PC-9 (cell line): Measurements from ENCODE around the gene TBCK. TPM values are rescaled to one million over a fixed set of nuclear protein-coding genes. Genes with fewer than 3 reads are reported as not detected.

Experiments
- BruUV-seq: library from RNA; stranded (reverse); fragments of 400-500 nt; replicated peaks from 2 replicates; lab custom pipeline; 2021; lab: Mats Ljungman, UMichigan
- CTCF ChIA-PET: fragments of 300-600 bp; sonication (Branson Sonifier 250); formaldehyde crosslinking; loops from one replicate; lab custom pipeline; 2022; ENCODE audit warnings: antibody characterized with exemption; lab: Charles Lee
- POLR2A ChIA-PET: fragments of 300-600 bp; sonication (Branson Sonifier 250); formaldehyde crosslinking; loops from one replicate; lab custom pipeline; 2022; ENCODE audit warnings: antibody characterized with exemption; ENCODE audit not compliant: unreplicated experiment; lab: Charles Lee
- DNase-seq, 2 experiments: peaks; one replicate each; pipeline versions ENCODE4 v3.0.0 to v3.0.0-alpha.2; 2015 to 2022; ENCODE audit warnings: mixed read lengths in 1 of 2
- H2AFZ ChIP-seq: fragments of 200-600 bp; sonication (generic); 2 replicates; pipeline ENCODE4 v1.8.1; 2017; ENCODE audit warnings: antibody characterized with exemption
- H3F3A ChIP-seq: fragments of 200-600 bp; sonication (generic); 2 replicates; pipeline ENCODE4 v1.8.1; 2017; ENCODE audit warnings: antibody characterized with exemption, mild to moderate bottlenecking, low read depth; ENCODE audit not compliant: insufficient read depth
- H3K27ac ChIP-seq: fragments of 200-600 bp; sonication (generic); 2 replicates; pipeline ENCODE4 v1.6.1; 2016; ENCODE audit warnings: mixed run types
- H3K27me3 ChIP-seq: fragments of 200-600 bp; sonication (generic); 2 replicates; pipeline ENCODE4 v1.6.1; 2016; ENCODE audit warnings: low read depth, mixed run types; ENCODE audit not compliant: insufficient read depth
- H3K36me3 ChIP-seq: fragments of 200-600 bp; sonication (generic); 2 replicates; pipeline ENCODE4 v1.6.1; 2016; ENCODE audit warnings: low read depth, mixed run types
- H3K4me1 ChIP-seq: fragments of 200-600 bp; sonication (generic); replicated peaks from 2 replicates; pipeline ENCODE4 v1.6.1; 2016; ENCODE audit warnings: mixed run types; ENCODE audit not compliant: insufficient read depth
- H3K4me2 ChIP-seq: fragments of 200-600 bp; sonication (generic); 2 replicates; pipeline ENCODE4 v1.6.1; 2017; ENCODE audit warnings: mixed run types
- H3K4me3 ChIP-seq: fragments of 200-600 bp; sonication (generic); 2 replicates; pipeline ENCODE4 v1.6.1; 2016; ENCODE audit warnings: mixed run types
- H3K79me2 ChIP-seq: fragments of 200-600 bp; sonication (generic); 2 replicates; pipeline ENCODE4 v1.6.1; 2017; ENCODE audit warnings: low read depth, mixed run types
- H3K9me2 ChIP-seq: fragments of 200-600 bp; sonication (generic); 2 replicates; pipeline ENCODE4 v1.8.1; 2017; ENCODE audit warnings: mild to moderate bottlenecking; ENCODE audit not compliant: insufficient read depth
- H3K9me3 ChIP-seq: fragments of 200-600 bp; sonication (generic); 2 replicates; pipeline ENCODE4 v1.8.1; 2016; ENCODE audit warnings: low read depth; ENCODE audit not compliant: insufficient read depth
- H4K20me1 ChIP-seq: fragments of 200-600 bp; sonication (generic); 2 replicates; pipeline ENCODE4 v1.8.1; 2017; ENCODE audit not compliant: insufficient read depth
- EZH2 ChIP-seq: fragments of 200-600 bp; sonication (generic); IDR thresholded peaks from 2 replicates; pipeline ENCODE4 v1.8.0; 2017; ENCODE audit warnings: antibody characterized with exemption, low read depth
- intact Hi-C: fragments of 100-400 bp; cut with micrococcal nuclease; formaldehyde crosslinking; loops from one replicate; pipeline ENCODE4 v1.10.0; 2022; ENCODE audit not compliant: unreplicated experiment
- total RNA-seq: library from RNA; stranded (reverse); gene quantifications from 2 replicates; pipeline ENCODE4 v1.2.3, GENCODE V29; 2021
- TF ChIP-seq, protein P1 (sequence below): fragments of 200-600 bp; sonication (generic); conservative IDR thresholded peaks from 2 replicates; pipeline ENCODE4 v1.6.1; 2017; ENCODE audit warnings: mixed run types, antibody characterized with exemption, mild to moderate bottlenecking, moderate library complexity

The TBCK gene
- total RNA-seq, 1 experiment from 2014 or later: 18.7 TPM

GRCh38 chr4:106090826-106091225, 225.2 kb downstream of the TBCK start:
- ChIA-PET CTCF (no interaction called here), POLR2A (no interaction called here)
- no peaks in the 10 kb centered on the region for H3F3A ChIP-seq
- no peak overlapping the region for H3K27ac ChIP-seq
- no peak overlapping the region for H3K4me3 ChIP-seq
- no peaks in the 10 kb centered on the region for H3K36me3 ChIP-seq
- H3K9me2 ChIP-seq: no peaks in the 10 kb centered on the region
- DNase-seq: no peak
- TF ChIP-seq EZH2: no peak
- H4K20me1 ChIP-seq: no peaks in the 10 kb centered on the region
- H3K4me2 ChIP-seq: no peak overlapping the region
- no peaks in the 10 kb centered on the region for H3K79me2 ChIP-seq
- H3K27me3 ChIP-seq: no peaks in the 10 kb centered on the region
- intact Hi-C loops: no loop called here
- H2AFZ ChIP-seq: no peak overlapping the region
- H3K4me1 ChIP-seq: no peaks in the 10 kb centered on the region
- no TSS peak for BruUV-seq
- no peaks in the 10 kb centered on the region for H3K9me3 ChIP-seq

- TF ChIP-seq, protein P1, sequence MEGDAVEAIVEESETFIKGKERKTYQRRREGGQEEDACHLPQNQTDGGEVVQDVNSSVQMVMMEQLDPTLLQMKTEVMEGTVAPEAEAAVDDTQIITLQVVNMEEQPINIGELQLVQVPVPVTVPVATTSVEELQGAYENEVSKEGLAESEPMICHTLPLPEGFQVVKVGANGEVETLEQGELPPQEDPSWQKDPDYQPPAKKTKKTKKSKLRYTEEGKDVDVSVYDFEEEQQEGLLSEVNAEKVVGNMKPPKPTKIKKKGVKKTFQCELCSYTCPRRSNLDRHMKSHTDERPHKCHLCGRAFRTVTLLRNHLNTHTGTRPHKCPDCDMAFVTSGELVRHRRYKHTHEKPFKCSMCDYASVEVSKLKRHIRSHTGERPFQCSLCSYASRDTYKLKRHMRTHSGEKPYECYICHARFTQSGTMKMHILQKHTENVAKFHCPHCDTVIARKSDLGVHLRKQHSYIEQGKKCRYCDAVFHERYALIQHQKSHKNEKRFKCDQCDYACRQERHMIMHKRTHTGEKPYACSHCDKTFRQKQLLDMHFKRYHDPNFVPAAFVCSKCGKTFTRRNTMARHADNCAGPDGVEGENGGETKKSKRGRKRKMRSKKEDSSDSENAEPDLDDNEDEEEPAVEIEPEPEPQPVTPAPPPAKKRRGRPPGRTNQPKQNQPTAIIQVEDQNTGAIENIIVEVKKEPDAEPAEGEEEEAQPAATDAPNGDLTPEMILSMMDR: no peak
- no peak for TF ChIP-seq EZH2
- BruUV-seq: no TSS peak
- Histone ChIP-seq H3K27me3 (no peaks in the 10 kb centered on the region), H3K79me2 (no peaks in the 10 kb centered on the region), H3K27ac (no peak overlapping the region), H3K9me2 (no peaks in the 10 kb centered on the region), H2AFZ (no peak overlapping the region), H3K36me3 (no peaks in the 10 kb centered on the region), H3K4me3 (no peak overlapping the region), H3K4me2 (no peak overlapping the region), H4K20me1 (no peaks in the 10 kb centered on the region), H3K9me3 (no peaks in the 10 kb centered on the region), H3K4me1 (no peaks in the 10 kb centered on the region), H3F3A (no peaks in the 10 kb centered on the region)
- CTCF ChIA-PET: no interaction called here
- intact Hi-C loops: no loop called here
- POLR2A ChIA-PET: no interaction called here
- DNase-seq: no peak
Observed at GRCh38 chr4:106083065-106083464, 232.9 kb downstream of the TBCK start.

- no TSS peak for BruUV-seq
- Histone ChIP-seq H3K79me2 (no peaks in the 10 kb centered on the region), H3F3A (no peaks in the 10 kb centered on the region), H3K27me3 (no peaks in the 10 kb centered on the region), H2AFZ (no peak overlapping the region), H3K36me3 (no peaks in the 10 kb centered on the region), H3K9me3 (no peaks in the 10 kb centered on the region; the same call in 1 of the 2 replicates), H3K27ac (no peak overlapping the region), H3K4me1 (no peaks in the 10 kb centered on the region), H3K4me2 (no peak overlapping the region), H4K20me1 (no peaks in the 10 kb centered on the region), H3K9me2 (no peaks in the 10 kb centered on the region), H3K4me3 (no peak overlapping the region)
- no peak for DNase-seq
- intact Hi-C loops: no loop called here
- no peak for TF ChIP-seq EZH2
- TF ChIP-seq, protein P1: no peak
- ChIA-PET POLR2A (no interaction called here), CTCF (no interaction called here)
Observed at GRCh38 chr4:106080376-106080775, 235.6 kb downstream of the TBCK start.

DNA sequence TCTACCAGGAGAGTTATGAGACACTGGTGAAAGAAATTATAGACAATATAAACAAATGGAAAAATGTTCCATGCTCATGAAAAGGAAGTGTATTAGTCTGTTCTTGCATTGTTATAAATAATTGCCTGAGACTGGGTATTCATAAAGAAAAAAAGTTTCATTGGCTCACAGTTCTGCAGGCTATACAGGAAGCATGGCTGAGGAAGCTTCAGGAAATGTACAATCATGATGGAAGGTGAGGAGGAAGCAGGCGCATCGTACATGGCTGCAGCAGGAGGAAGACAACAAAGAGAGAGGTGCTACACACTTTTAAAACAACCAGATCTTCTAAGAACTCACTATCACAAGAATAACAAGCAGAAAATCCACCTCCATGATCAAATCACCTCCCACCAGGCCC, 236.4 kb downstream of the TBCK start:
- no peaks in the 10 kb centered on the region for H4K20me1 ChIP-seq
- intact Hi-C loops: no loop called here
- ChIA-PET POLR2A (no interaction called here), CTCF (no interaction called here)
- no TSS peak for BruUV-seq
- H3K4me3 ChIP-seq: no peak overlapping the region
- no peaks in the 10 kb centered on the region for H3K4me1 ChIP-seq
- no peak for DNase-seq
- H3K36me3 ChIP-seq: no peaks in the 10 kb centered on the region
- no peaks in the 10 kb centered on the region; the same call in 1 of the 2 replicates for H3K9me3 ChIP-seq
- no peaks in the 10 kb centered on the region for H3F3A ChIP-seq
- H3K27ac ChIP-seq: no peak overlapping the region
- TF ChIP-seq, protein P1: no peak
- no peak for TF ChIP-seq EZH2
- no peaks in the 10 kb centered on the region for H3K9me2 ChIP-seq
- H3K4me2 ChIP-seq: no peak overlapping the region
- no peak overlapping the region for H2AFZ ChIP-seq
- H3K27me3 ChIP-seq: no peaks in the 10 kb centered on the region
- H3K79me2 ChIP-seq: no peaks in the 10 kb centered on the region
